Peyer's patch (tissue), 4 donors: Measurements from ENCODE around the gene GRK2. TPM values are rescaled to one million over a fixed set of nuclear protein-coding genes. Genes with fewer than 3 reads are reported as not detected.
A peak's percentile ranks its signal among the peaks of the same experiment; 100 is the strongest.

Experiments used
- DNase-seq, 3 donors: peaks; one replicate each; pipeline ENCODE4 v3.0.0-alpha.2; 2017 to 2019
- H3K27ac ChIP-seq, 4 donors: fragments of 200-600 bp; sonication (generic); one replicate each; pipeline ENCODE4 v1.5.1; 2016 to 2019
- H3K27me3 ChIP-seq, 2 donors: fragments of 200-600 bp; sonication (generic); one replicate each; pipeline ENCODE4 v1.5.1; 2019
- H3K36me3 ChIP-seq, 3 donors: fragments of 200-600 bp; sonication (generic); one replicate each; pipeline ENCODE4 v1.5.1; 2016 to 2019
- H3K4me1 ChIP-seq, 4 donors: fragments of 200-600 bp; sonication (generic); one replicate each; pipeline ENCODE4 v1.5.1; 2016 to 2019
- H3K4me3 ChIP-seq, 4 donors: fragments of 200-600 bp; sonication (generic); 1 replicate in 3 of 4; 2 replicates in 1 of 4; pipeline ENCODE4 v1.5.1; 2016 to 2019; ENCODE audit warnings: mild to moderate bottlenecking in 1 of 4
- H3K9me3 ChIP-seq, 4 donors: fragments of 200-600 bp; sonication (generic); one replicate each; pipeline ENCODE4 v1.5.1; 2016 to 2019; ENCODE audit warnings: mild to moderate bottlenecking in 1 of 4
- CTCF ChIP-seq, 6 experiments: fragments of 450-650 bp in 4 of 6; fragments of 200-600 bp in 2 of 6; sonication (generic) in 1 of 6; IDR thresholded peaks; one replicate each; pipeline ENCODE4 v1.5.1; 2017 to 2019; ENCODE audit warnings: antibody characterized with exemption in 6 of 6, mild to moderate bottlenecking in 3 of 6, moderate library complexity in 1 of 6
- POLR2A ChIP-seq, 2 donors: fragments of 450-650 bp; IDR thresholded peaks; one replicate each; pipeline ENCODE4 v1.5.1; 2017; ENCODE audit warnings: antibody characterized with exemption in 2 of 2, mild to moderate bottlenecking in 2 of 2, moderate library complexity in 2 of 2
- total RNA-seq, 4 donors: library from RNA; depleted of rRNA; stranded (reverse); fragments of >200 nt; gene quantifications; one replicate each; pipeline ENCODE4 v1.1.0, GENCODE V29; 2016

The GRK2 gene
- total RNA-seq, 4 donors from 2014 or later, result 103 to 276 (median 163) TPM

GRCh38 chr11:67280341-67280787 lies 14.1 kb downstream of the GRK2 start:
- Histone ChIP-seq H3K27me3 (no peaks in the 10 kb centered on the region), H3K27ac (peak overlapping the region in 2 of 4 donors; percentile 57 to 93), H3K4me3 (no peak overlapping the region), H3K9me3 (no peaks in the 10 kb centered on the region), H3K36me3 (peaks cover 0 to 75% (median 5%) of the 10 kb centered on the region in 3 donors), H3K4me1 (peaks cover 10 to 50% (median 40%) of the 10 kb centered on the region in 4 donors)
- no peak for TF ChIP-seq POLR2A (IDR thresholded peaks at IDR 0.05)
- TF ChIP-seq CTCF (IDR thresholded peaks at IDR 0.05), result no peak
- DNase-seq, result peak in 1 of 3 donors; percentile 39

- H3K4me3 ChIP-seq, result no peak overlapping the region
- no peaks in the 10 kb centered on the region for H3K9me3 ChIP-seq
- H3K4me1 ChIP-seq, result peaks cover 4 to 49% (median 37%) of the 10 kb centered on the region in 4 donors
- peaks cover 0 to 81% (median 5%) of the 10 kb centered on the region in 3 donors for H3K36me3 ChIP-seq
- DNase-seq, result peak in 2 of 3 donors; percentile 44 to 47
- peak overlapping the region in 2 of 4 donors; percentile 57 to 93 for H3K27ac ChIP-seq
- H3K27me3 ChIP-seq, result no peaks in the 10 kb centered on the region
- TF ChIP-seq CTCF (IDR thresholded peaks at IDR 0.05) (no peak), POLR2A (IDR thresholded peaks at IDR 0.05) (no peak)
These were observed 14.7 kb downstream of the GRK2 start for GRCh38 chr11:67280788-67281551.

- peaks cover 0 to 86% (median 5%) of the 10 kb centered on the region in 3 donors for H3K36me3 ChIP-seq
- TF ChIP-seq CTCF (IDR thresholded peaks at IDR 0.05) (no peak), POLR2A (IDR thresholded peaks at IDR 0.05) (no peak)
These were observed 15.4 kb downstream of the GRK2 start for GRCh38 chr11:67281552-67282150.

GRCh38 chr11:67282155-67282875 lies 16.0 kb downstream of the GRK2 start:
- H3K27me3 ChIP-seq, result no peaks in the 10 kb centered on the region
- H3K36me3 ChIP-seq, result peaks cover 0 to 90% (median 5%) of the 10 kb centered on the region in 3 donors
- peaks cover 0 to 49% (median 36%) of the 10 kb centered on the region in 4 donors for H3K4me1 ChIP-seq
- H3K27ac ChIP-seq, result peak overlapping the region in 3 of 4 donors; percentile 18 to 59 (median 42)
- no peak for TF ChIP-seq POLR2A (IDR thresholded peaks at IDR 0.05)
- no peak for TF ChIP-seq CTCF (IDR thresholded peaks at IDR 0.05)
- peak in 2 of 3 donors; percentile 39 to 44 for DNase-seq
- H3K9me3 ChIP-seq, result no peaks in the 10 kb centered on the region
- no peak overlapping the region for H3K4me3 ChIP-seq

More at GRCh38 chr11:67281552-67282150, 15.4 kb downstream of the GRK2 start:
- peak overlapping the region in 2 of 4 donors; percentile 42 to 59 for H3K27ac ChIP-seq
- peaks cover 0 to 49% (median 36%) of the 10 kb centered on the region in 4 donors for H3K4me1 ChIP-seq
- no peak overlapping the region for H3K4me3 ChIP-seq
- no peaks in the 10 kb centered on the region for H3K27me3 ChIP-seq
- DNase-seq, result peak in 1 of 3 donors; percentile 46
- no peaks in the 10 kb centered on the region for H3K9me3 ChIP-seq

GRCh38 chr11:67282876-67283371 lies 16.7 kb downstream of the GRK2 start:
- peaks cover 0 to 89% (median 5%) of the 10 kb centered on the region in 3 donors for H3K36me3 ChIP-seq
- H3K27me3 ChIP-seq, result no peaks in the 10 kb centered on the region
- DNase-seq, result no peak
- no peak overlapping the region for H3K4me3 ChIP-seq
- TF ChIP-seq POLR2A (IDR thresholded peaks at IDR 0.05), result no peak
- TF ChIP-seq CTCF (IDR thresholded peaks at IDR 0.05), result no peak
- H3K9me3 ChIP-seq, result no peaks in the 10 kb centered on the region
- H3K4me1 ChIP-seq, result peaks cover 2 to 49% (median 36%) of the 10 kb centered on the region in 4 donors
- H3K27ac ChIP-seq, result peak overlapping the region in 3 of 4 donors; percentile 18 to 59 (median 42)
